ENCODE measurements around the gene MTHFD2.
"Not testable (repeated sequence)": the region's sequence is repeated elsewhere in the genome, so short reads cannot be mapped to it uniquely, and the experiment has no call there.

MTHFD2 gene

DNA sequence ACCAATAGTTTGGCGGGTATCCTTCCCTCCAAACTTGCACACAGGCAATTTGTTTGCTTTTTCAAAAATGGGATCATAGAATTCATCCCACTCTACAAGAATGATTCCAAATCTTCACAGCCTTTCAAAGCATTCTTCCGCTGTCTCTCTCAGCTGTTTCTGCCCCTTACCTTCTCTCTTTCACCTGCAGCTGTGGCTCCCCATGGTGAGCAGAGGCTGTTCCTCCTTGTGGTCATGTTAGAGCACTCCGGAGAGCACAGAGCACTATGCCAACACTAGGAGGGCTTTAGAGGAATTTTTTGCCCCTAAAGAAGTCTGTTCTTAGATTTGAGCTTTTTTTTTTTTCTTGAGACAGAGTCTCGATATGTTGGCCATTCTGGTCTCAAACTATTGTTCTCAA is 30.4 kb downstream of the MTHFD2 start:
- H3K27me3 ChIP-seq (ENCODE audit: insufficient read depth, low read length, poor library complexity, severe bottlenecking): no peaks in the 10 kb centered on the region
- no peak overlapping the region for H3K4me3 ChIP-seq (ENCODE audit: low read length, poor library complexity, severe bottlenecking)
- TF ChIP-seq, protein P1, sequence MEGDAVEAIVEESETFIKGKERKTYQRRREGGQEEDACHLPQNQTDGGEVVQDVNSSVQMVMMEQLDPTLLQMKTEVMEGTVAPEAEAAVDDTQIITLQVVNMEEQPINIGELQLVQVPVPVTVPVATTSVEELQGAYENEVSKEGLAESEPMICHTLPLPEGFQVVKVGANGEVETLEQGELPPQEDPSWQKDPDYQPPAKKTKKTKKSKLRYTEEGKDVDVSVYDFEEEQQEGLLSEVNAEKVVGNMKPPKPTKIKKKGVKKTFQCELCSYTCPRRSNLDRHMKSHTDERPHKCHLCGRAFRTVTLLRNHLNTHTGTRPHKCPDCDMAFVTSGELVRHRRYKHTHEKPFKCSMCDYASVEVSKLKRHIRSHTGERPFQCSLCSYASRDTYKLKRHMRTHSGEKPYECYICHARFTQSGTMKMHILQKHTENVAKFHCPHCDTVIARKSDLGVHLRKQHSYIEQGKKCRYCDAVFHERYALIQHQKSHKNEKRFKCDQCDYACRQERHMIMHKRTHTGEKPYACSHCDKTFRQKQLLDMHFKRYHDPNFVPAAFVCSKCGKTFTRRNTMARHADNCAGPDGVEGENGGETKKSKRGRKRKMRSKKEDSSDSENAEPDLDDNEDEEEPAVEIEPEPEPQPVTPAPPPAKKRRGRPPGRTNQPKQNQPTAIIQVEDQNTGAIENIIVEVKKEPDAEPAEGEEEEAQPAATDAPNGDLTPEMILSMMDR (conservative IDR thresholded peaks at IDR 0.05; ENCODE audit: low read length): no peak
- no peak for TF ChIP-seq EZH2phosphoT487 (IDR thresholded peaks at IDR 0.05; ENCODE audit: borderline replicate concordance)
- no peak overlapping the region for H3K4me2 ChIP-seq (ENCODE audit: low read depth, low read length, poor library complexity, severe bottlenecking)
- no peaks in the 10 kb centered on the region for H3F3A ChIP-seq (ENCODE audit: low read depth)
- no peak overlapping the region for H2AFZ ChIP-seq (ENCODE audit: low read length)
- H3K9me3 ChIP-seq (ENCODE audit: insufficient read depth, low read depth, low read length): no peaks in the 10 kb centered on the region
- no peaks in the 10 kb centered on the region for H3K79me2 ChIP-seq (ENCODE audit: insufficient read depth, low read length)
- H3K9ac ChIP-seq (ENCODE audit: low read depth, low read length, poor library complexity, severe bottlenecking): no peak overlapping the region
- no peaks in the 10 kb centered on the region for H3K36me3 ChIP-seq (ENCODE audit: insufficient read depth, low read length)
- H3K9me2 ChIP-seq (replicated peaks; ENCODE audit: low read depth, low read length): no peaks in the 10 kb centered on the region
- no peaks in the 10 kb centered on the region for H4K20me1 ChIP-seq (ENCODE audit: insufficient read depth, low read length, poor library complexity, severe bottlenecking)
- H3K4me1 ChIP-seq (ENCODE audit: insufficient read depth, low read length, poor library complexity, severe bottlenecking): no peaks in the 10 kb centered on the region

DNA sequence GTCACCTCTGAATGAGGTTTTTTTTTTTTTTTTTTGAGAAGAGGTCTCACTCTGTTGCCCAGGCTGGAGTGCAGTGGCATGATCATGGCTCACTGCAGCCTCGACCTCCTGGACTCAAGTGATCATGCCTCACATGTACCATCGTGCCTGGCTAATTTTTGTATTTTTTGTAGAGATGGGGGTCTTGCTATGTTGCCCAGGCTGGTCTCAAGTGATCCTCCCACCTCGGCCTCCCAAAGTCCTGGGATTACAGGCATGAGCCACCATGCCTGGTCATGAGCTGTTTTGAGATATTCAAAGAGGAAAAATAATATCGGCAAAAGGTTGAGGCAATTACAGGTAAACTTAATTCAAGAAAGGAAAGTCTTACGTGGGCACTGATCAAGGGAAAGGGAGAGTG is 31.4 kb downstream of the MTHFD2 start:
- H3K27me3 ChIP-seq (ENCODE audit: insufficient read depth, low read length, poor library complexity, severe bottlenecking); H3K36me3 ChIP-seq (ENCODE audit: insufficient read depth, low read length); H3K4me2 ChIP-seq (ENCODE audit: low read depth, low read length, poor library complexity, severe bottlenecking); H3K9me3 ChIP-seq (ENCODE audit: insufficient read depth, low read depth, low read length); H3K9ac ChIP-seq (ENCODE audit: low read depth, low read length, poor library complexity, severe bottlenecking); H2AFZ ChIP-seq (ENCODE audit: low read length); H3K4me3 ChIP-seq (ENCODE audit: low read length, poor library complexity, severe bottlenecking); H3K9me2 ChIP-seq (replicated peaks; ENCODE audit: low read depth, low read length); H4K20me1 ChIP-seq (ENCODE audit: insufficient read depth, low read length, poor library complexity, severe bottlenecking); H3K79me2 ChIP-seq (ENCODE audit: insufficient read depth, low read length); H3K4me1 ChIP-seq (ENCODE audit: insufficient read depth, low read length, poor library complexity, severe bottlenecking); H3F3A ChIP-seq (ENCODE audit: low read depth): not testable (repeated sequence)

DNA sequence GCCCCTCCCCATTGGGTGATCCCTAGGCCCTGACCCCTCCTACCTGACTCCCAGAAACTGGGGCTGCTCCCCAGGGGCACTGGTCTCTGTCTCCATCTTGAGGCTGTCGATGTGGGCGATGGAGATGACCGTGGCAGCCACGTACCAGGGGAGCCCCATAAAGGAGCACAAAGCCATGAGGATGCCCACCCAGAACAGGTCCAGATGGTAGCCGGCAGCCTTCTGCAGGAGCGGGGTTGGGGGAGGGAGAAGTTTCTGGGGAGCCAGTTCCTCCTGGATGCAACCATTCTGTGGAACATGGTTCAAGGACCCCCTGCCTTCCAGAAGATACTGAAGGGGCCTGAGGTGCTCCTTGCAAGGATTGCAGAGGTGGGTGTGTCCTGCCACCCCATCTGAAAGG is 34.0 kb downstream of the MTHFD2 start:
- Histone ChIP-seq H3K9me2 (replicated peaks; ENCODE audit: low read depth, low read length) (no peaks in the 10 kb centered on the region), H3K36me3 (ENCODE audit: insufficient read depth, low read length) (no peaks in the 10 kb centered on the region), H3K9me3 (ENCODE audit: insufficient read depth, low read depth, low read length) (no peaks in the 10 kb centered on the region), H3K4me3 (ENCODE audit: low read length, poor library complexity, severe bottlenecking) (no peak overlapping the region), H3K79me2 (ENCODE audit: insufficient read depth, low read length) (no peaks in the 10 kb centered on the region), H2AFZ (ENCODE audit: low read length) (no peak overlapping the region), H3K4me2 (ENCODE audit: low read depth, low read length, poor library complexity, severe bottlenecking) (no peak overlapping the region), H3K4me1 (ENCODE audit: insufficient read depth, low read length, poor library complexity, severe bottlenecking) (no peaks in the 10 kb centered on the region), H3K27me3 (ENCODE audit: insufficient read depth, low read length, poor library complexity, severe bottlenecking) (no peaks in the 10 kb centered on the region), H3F3A (ENCODE audit: low read depth) (no peaks in the 10 kb centered on the region), H4K20me1 (ENCODE audit: insufficient read depth, low read length, poor library complexity, severe bottlenecking) (no peaks in the 10 kb centered on the region), H3K9ac (ENCODE audit: low read depth, low read length, poor library complexity, severe bottlenecking) (no peak overlapping the region)
- TF ChIP-seq, protein P1 (conservative IDR thresholded peaks at IDR 0.05; ENCODE audit: low read length): no peak
- no peak for TF ChIP-seq EZH2phosphoT487 (IDR thresholded peaks at IDR 0.05; ENCODE audit: borderline replicate concordance)

DNA sequence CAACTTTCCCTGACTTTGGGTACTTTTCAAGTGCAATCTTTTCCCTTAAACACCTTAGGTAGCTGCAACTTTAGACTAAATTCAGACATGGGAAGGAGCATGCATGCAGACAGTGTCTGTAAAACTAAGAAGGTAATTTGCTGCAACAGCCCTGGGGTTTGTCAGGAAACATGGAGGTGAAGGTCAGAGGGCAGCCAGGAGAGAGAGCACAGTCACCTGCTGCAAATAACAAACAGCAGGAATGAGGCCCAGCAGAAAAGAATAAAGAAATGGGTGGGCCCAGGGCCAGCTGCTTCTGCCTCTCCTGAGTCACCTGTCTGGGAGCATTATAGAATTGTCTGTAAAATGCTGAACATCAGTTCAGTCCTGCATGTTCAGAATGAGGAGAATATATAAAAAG is 35.2 kb downstream of the MTHFD2 start:
- H3K4me2 ChIP-seq (ENCODE audit: low read depth, low read length, poor library complexity, severe bottlenecking): no peak overlapping the region
- H3K9me2 ChIP-seq (replicated peaks; ENCODE audit: low read depth, low read length): no peaks in the 10 kb centered on the region
- no peak overlapping the region for H2AFZ ChIP-seq (ENCODE audit: low read length)
- no peaks in the 10 kb centered on the region for H3K9me3 ChIP-seq (ENCODE audit: insufficient read depth, low read depth, low read length)
- H3K4me1 ChIP-seq (ENCODE audit: insufficient read depth, low read length, poor library complexity, severe bottlenecking): no peaks in the 10 kb centered on the region
- H3K4me3 ChIP-seq (ENCODE audit: low read length, poor library complexity, severe bottlenecking): no peak overlapping the region
- H3K9ac ChIP-seq (ENCODE audit: low read depth, low read length, poor library complexity, severe bottlenecking): no peak overlapping the region
- TF ChIP-seq, protein P1 (conservative IDR thresholded peaks at IDR 0.05; ENCODE audit: low read length): no peak
- no peak for TF ChIP-seq EZH2phosphoT487 (IDR thresholded peaks at IDR 0.05; ENCODE audit: borderline replicate concordance)
- H3K36me3 ChIP-seq (ENCODE audit: insufficient read depth, low read length): no peaks in the 10 kb centered on the region
- H4K20me1 ChIP-seq (ENCODE audit: insufficient read depth, low read length, poor library complexity, severe bottlenecking): no peaks in the 10 kb centered on the region
- no peaks in the 10 kb centered on the region for H3F3A ChIP-seq (ENCODE audit: low read depth)
- no peaks in the 10 kb centered on the region for H3K27me3 ChIP-seq (ENCODE audit: insufficient read depth, low read length, poor library complexity, severe bottlenecking)
- no peaks in the 10 kb centered on the region for H3K79me2 ChIP-seq (ENCODE audit: insufficient read depth, low read length)

All from Loucy (cell line).